MM.1S (cell line): ENCODE data around the gene P2RX5.

Source experiments
- CTCF ChIP-seq: fragments of 300-600 bp; sonication (generic); IDR thresholded peaks from 2 replicates; pipeline ENCODE4 v1.5.1; 2016; ENCODE audit warnings: antibody characterized with exemption, low read length, mixed read lengths
- EZH2 ChIP-seq: fragments of 300-600 bp; sonication (generic); optimal IDR thresholded peaks from 2 replicates; pipeline ENCODE3; 2017; ENCODE audit warnings: low read depth, mild to moderate bottlenecking, antibody characterized with exemption, low read length, mixed read lengths
- EZH2phosphoT487 ChIP-seq: fragments of 300-600 bp; sonication (generic); IDR thresholded peaks from 2 replicates; pipeline ENCODE4 v1.6.1; 2018; ENCODE audit warnings: antibody characterized with exemption, low read length

- TF ChIP-seq CTCF (peak; percentile 15), EZH2 (no peak), EZH2phosphoT487 (no peak)
These were observed 27.8 kb upstream of the P2RX5 start, which contains the start of gene HASPIN for GRCh38 chr17:3723556-3724377.
